Neuron (in vitro differentiated cells): ENCODE measurements around the gene C20orf96.
"Not testable (repeated sequence)": the region's sequence is repeated elsewhere in the genome, so short reads cannot be mapped to it uniquely, and the experiment has no call there.

Source experiments
- H2AFZ ChIP-seq: one replicate; pipeline ENCODE4 v1.6.1; 2013; ENCODE audit warnings: low read depth, mild to moderate bottlenecking, inconsistent platforms, low read length, moderate library complexity
- H3K27me3 ChIP-seq: one replicate; pipeline ENCODE4 v1.6.1; 2013; ENCODE audit warnings: low read length; ENCODE audit not compliant: insufficient read depth
- H3K36me3 ChIP-seq: one replicate; pipeline ENCODE4 v1.6.1; 2013; ENCODE audit warnings: low read length; ENCODE audit not compliant: insufficient read depth
- H3K4me1 ChIP-seq: one replicate; pipeline ENCODE4 v1.6.1; 2013; ENCODE audit warnings: low read length; ENCODE audit not compliant: insufficient read depth
- H3K4me3 ChIP-seq: 2 replicates; pipeline ENCODE4 v1.5.1; 2013; ENCODE audit warnings: mild to moderate bottlenecking, low read length, moderate library complexity
- H3K9me3 ChIP-seq: one replicate; pipeline ENCODE4 v1.6.1; 2013; ENCODE audit warnings: low read length

The C20orf96 gene

GRCh38 chr20:266596-267562, 23.7 kb downstream of the C20orf96 start:
- Histone ChIP-seq H3K4me1 (no peaks in the 10 kb centered on the region), H3K9me3 (no peaks in the 10 kb centered on the region), H2AFZ (peak overlapping the region; percentile 71), H3K4me3 (peak overlapping the region; percentile 33), H3K27me3 (no peaks in the 10 kb centered on the region), H3K36me3 (no peaks in the 10 kb centered on the region)

- Histone ChIP-seq H3K4me3 (no peak overlapping the region), H2AFZ (no peak overlapping the region), H3K4me1 (no peaks in the 10 kb centered on the region), H3K27me3 (no peaks in the 10 kb centered on the region), H3K9me3 (no peaks in the 10 kb centered on the region), H3K36me3 (no peaks in the 10 kb centered on the region)
Observed at GRCh38 chr20:263701-264100, 26.8 kb downstream of the C20orf96 start.

GRCh38 chr20:259981-260380, 30.6 kb downstream of the C20orf96 start:
- H3K4me1 ChIP-seq = no peaks in the 10 kb centered on the region
- no peak overlapping the region for H3K4me3 ChIP-seq
- no peaks in the 10 kb centered on the region for H3K36me3 ChIP-seq
- no peaks in the 10 kb centered on the region for H3K9me3 ChIP-seq
- peaks cover 4% of the 10 kb centered on the region for H3K27me3 ChIP-seq
- no peak overlapping the region for H2AFZ ChIP-seq

GRCh38 chr20:258963-259362, 31.6 kb downstream of the C20orf96 start:
- no peaks in the 10 kb centered on the region for H3K9me3 ChIP-seq
- H3K27me3 ChIP-seq = peaks cover 4% of the 10 kb centered on the region
- H2AFZ ChIP-seq = no peak overlapping the region
- no peak overlapping the region for H3K4me3 ChIP-seq
- H3K4me1 ChIP-seq = no peaks in the 10 kb centered on the region
- no peaks in the 10 kb centered on the region for H3K36me3 ChIP-seq

GRCh38 chr20:258269-258858, 32.2 kb downstream of the C20orf96 start:
- H3K4me1 ChIP-seq = no peaks in the 10 kb centered on the region
- H3K9me3 ChIP-seq = no peaks in the 10 kb centered on the region
- H3K4me3 ChIP-seq = no peak overlapping the region
- H2AFZ ChIP-seq = no peak overlapping the region
- peaks cover 4% of the 10 kb centered on the region for H3K27me3 ChIP-seq
- no peaks in the 10 kb centered on the region for H3K36me3 ChIP-seq

- H3K4me1 ChIP-seq = no peaks in the 10 kb centered on the region
- no peak within 1 kb of the TSS for H3K4me3 ChIP-seq
- H3K9me3 ChIP-seq = no peaks in the 10 kb centered on the region
- H3K36me3 ChIP-seq = no peaks in the 10 kb centered on the region
- peaks cover 4% of the 10 kb centered on the region for H3K27me3 ChIP-seq
- no peak within 1 kb of the TSS for H2AFZ ChIP-seq
Observed at GRCh38 chr20:257419-257818, 33.1 kb downstream of the C20orf96 start, which contains the start of gene DEFB132. Gene DEFB132 (plus strand): TSS chr20:257724. CDS start chr20:257779, 55 bp downstream.

- H3K9me3 ChIP-seq, H3K4me3 ChIP-seq, H3K36me3 ChIP-seq, H2AFZ ChIP-seq, H3K4me1 ChIP-seq: not testable (repeated sequence)
- peaks cover 16% of the 10 kb centered on the region for H3K27me3 ChIP-seq
Observed at GRCh38 chr20:253447-253846, 37.1 kb downstream of the C20orf96 start.

- H3K36me3 ChIP-seq = no peaks in the 10 kb centered on the region
- H2AFZ ChIP-seq = no peak overlapping the region
- no peaks in the 10 kb centered on the region for H3K9me3 ChIP-seq
- peaks cover 12% of the 10 kb centered on the region for H3K27me3 ChIP-seq
- no peak overlapping the region for H3K4me3 ChIP-seq
- H3K4me1 ChIP-seq = no peaks in the 10 kb centered on the region
Observed at GRCh38 chr20:252801-253200, 37.7 kb downstream of the C20orf96 start.

GRCh38 chr20:251354-251753, 39.2 kb downstream of the C20orf96 start:
- no peaks in the 10 kb centered on the region for H3K36me3 ChIP-seq
- H3K4me3 ChIP-seq = no peak overlapping the region
- H2AFZ ChIP-seq = no peak overlapping the region
- H3K4me1 ChIP-seq = no peaks in the 10 kb centered on the region
- H3K9me3 ChIP-seq = no peaks in the 10 kb centered on the region
- peaks cover 12% of the 10 kb centered on the region for H3K27me3 ChIP-seq

GRCh38 chr20:242905-243304, 47.6 kb downstream of the C20orf96 start:
- peaks cover 4% of the 10 kb centered on the region for H3K27me3 ChIP-seq
- H3K36me3 ChIP-seq = no peaks in the 10 kb centered on the region
- H3K4me3 ChIP-seq = no peak overlapping the region
- no peaks in the 10 kb centered on the region for H3K9me3 ChIP-seq
- H3K4me1 ChIP-seq = no peaks in the 10 kb centered on the region
- no peak overlapping the region for H2AFZ ChIP-seq

GRCh38 chr20:237929-238328, 52.6 kb downstream of the C20orf96 start:
- Histone ChIP-seq H3K27me3 (peaks cover 4% of the 10 kb centered on the region), H3K9me3 (no peaks in the 10 kb centered on the region), H3K4me1 (peaks cover 3% of the 10 kb centered on the region)

GRCh38 chr20:237489-237888, 53.1 kb downstream of the C20orf96 start:
- Histone ChIP-seq H3K4me3 (no peak overlapping the region), H2AFZ (no peak overlapping the region), H3K27me3 (peaks cover 4% of the 10 kb centered on the region), H3K4me1 (peaks cover 3% of the 10 kb centered on the region), H3K36me3 (no peaks in the 10 kb centered on the region), H3K9me3 (no peaks in the 10 kb centered on the region)

More at GRCh38 chr20:237929-238328, 52.6 kb downstream of the C20orf96 start:
- H2AFZ ChIP-seq = no peak overlapping the region
- H3K4me3 ChIP-seq = no peak overlapping the region
- H3K36me3 ChIP-seq = no peaks in the 10 kb centered on the region

GRCh38 chr20:235891-236290, 54.7 kb downstream of the C20orf96 start:
- H3K36me3 ChIP-seq = no peaks in the 10 kb centered on the region
- no peak overlapping the region for H2AFZ ChIP-seq
- no peaks in the 10 kb centered on the region for H3K9me3 ChIP-seq
- no peak overlapping the region for H3K4me3 ChIP-seq
- H3K27me3 ChIP-seq = peaks cover 4% of the 10 kb centered on the region
- H3K4me1 ChIP-seq = peaks cover 3% of the 10 kb centered on the region
